HG03439 (cell line): Measurements from ENCODE around the gene DNASE1L2.

Source experiments
- ATAC-seq: cut with Tn5 transposase; IDR thresholded peaks from one replicate; pipeline ENCODE4 v1.9.1; 2021; ENCODE audit warnings: mild to moderate bottlenecking, moderate library complexity; ENCODE audit not compliant: unreplicated experiment

Gene DNASE1L2

DNA sequence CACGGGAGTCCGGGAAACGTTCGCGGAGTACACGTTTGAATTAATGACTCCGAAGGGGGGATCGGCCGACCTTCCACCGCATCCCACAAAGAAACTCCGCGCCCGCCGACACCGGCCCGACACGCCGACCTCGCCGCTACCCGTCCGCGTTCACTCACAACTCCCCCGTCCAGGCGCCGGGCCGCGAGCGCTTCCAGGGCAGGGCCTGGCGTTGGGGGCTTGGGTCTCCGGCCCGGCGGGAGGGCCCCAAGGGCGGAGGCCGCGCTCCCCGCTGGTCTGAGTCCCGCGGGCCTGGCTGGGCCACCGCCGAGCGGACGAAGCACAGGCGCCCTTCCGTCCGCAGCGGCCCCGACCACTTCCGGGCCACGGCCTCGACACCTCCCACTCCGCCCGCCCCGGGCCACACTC is 31.3 kb downstream of the DNASE1L2 start:
- ATAC-seq, result peak; percentile 51

DNA sequence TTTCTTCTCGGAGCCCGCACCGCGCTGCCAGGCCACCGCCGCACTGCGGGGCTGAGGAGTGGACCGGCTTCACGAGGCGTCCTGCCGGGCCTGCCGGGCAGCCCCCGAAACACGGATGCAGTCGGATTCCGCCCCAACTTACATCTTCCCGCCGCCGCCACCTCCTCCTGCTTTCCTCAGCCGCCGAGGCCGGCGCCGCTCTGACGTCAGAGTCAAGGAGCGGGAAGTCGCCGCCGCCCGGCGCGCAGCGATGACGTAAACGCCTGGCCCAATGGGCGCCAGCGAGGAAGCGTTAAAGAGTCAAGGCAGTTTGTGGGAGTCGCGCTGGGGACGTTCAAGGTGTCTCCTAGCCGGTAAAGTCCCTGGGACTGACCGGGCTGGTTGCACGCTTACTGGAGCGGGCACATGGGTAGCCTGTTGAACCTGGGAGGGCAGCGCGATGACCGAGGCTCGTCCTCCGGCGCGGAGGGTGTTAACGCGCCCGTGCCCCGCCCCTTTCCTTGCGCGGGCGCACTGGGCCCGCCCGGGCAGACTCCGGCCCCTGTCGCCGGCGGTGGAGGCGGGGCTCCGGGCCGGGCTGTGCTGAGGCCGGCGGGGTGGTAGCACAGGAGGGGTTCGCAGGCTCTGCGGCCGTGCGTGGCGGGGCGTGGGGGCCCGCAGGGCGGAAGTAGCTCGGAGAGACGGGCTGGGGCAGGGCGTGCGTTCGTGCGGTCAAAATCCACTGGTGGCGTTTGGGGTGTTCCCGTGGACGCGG is 31.8 kb downstream of the DNASE1L2 start, which contains the start of gene RNPS1:
TSS of gene RNPS1 (minus strand) at position 214 of the 754 bp plus-strand sequence. CDS start 3,483 bp downstream, outside the sequence.
- ATAC-seq, result peak; percentile 74

DNA sequence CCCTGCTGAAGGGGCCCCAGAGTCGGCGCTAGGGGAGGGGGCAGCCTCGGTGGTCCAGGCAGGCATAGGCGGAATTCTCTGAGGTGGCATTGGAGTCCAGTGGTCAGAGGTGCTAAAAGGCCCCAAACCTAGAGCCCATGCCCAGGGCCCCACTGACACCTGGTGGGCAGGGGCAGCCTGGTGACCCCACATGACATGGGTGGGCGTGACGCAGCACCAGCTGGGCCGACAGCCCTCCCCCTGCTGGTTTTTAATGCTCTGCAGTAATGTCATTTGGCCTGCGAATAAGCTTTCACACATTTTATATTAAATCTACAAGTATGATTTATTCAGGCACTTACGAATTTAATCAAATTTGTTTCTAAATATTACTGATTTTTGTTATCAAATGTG is 33.8 kb downstream of the DNASE1L2 start:
- ATAC-seq, result no peak

DNA sequence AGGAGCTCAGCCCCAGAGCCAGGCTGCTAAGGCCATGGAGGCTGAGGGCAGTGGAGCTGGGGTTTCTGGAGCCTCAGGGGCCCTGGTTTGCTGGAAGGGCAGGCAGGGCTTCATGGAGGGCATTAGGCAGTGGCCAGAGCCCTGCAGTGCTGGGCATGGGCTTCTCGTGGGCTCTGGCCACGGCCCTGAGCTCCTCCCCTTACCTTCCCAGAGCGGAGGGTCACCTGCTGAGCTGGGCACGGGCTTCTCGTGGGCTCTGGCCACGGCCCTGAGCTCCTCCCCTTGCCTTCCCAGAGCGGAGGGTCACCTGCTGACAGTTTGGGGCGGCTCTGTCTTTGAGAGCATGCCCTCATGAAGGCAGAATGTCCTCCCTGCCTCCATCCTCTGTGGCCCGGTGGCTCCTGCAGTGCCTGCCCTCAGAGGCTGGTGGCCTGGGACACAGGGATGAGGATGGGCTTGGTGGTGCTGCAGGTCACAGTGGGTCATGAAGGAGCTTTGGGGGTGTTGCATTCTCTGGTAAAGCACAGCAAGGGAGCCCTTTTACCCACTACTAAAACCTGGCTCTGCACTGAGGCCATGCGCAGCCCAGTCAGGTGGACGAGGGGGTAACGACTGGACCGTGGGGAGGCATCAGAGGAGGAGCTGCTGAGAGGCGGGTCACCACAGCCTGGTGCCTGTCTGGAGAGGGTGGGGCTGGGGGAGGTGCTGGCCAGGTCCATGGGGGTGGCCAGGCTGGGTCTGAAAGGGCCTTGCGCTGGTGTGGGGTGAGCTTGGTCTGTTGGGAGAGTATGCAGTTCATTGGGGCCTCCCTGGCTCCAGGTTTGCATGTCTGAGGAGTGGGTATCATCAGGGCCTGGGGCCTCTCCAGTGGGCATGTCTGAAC is 34.6 kb downstream of the DNASE1L2 start:
- no peak for ATAC-seq

DNA sequence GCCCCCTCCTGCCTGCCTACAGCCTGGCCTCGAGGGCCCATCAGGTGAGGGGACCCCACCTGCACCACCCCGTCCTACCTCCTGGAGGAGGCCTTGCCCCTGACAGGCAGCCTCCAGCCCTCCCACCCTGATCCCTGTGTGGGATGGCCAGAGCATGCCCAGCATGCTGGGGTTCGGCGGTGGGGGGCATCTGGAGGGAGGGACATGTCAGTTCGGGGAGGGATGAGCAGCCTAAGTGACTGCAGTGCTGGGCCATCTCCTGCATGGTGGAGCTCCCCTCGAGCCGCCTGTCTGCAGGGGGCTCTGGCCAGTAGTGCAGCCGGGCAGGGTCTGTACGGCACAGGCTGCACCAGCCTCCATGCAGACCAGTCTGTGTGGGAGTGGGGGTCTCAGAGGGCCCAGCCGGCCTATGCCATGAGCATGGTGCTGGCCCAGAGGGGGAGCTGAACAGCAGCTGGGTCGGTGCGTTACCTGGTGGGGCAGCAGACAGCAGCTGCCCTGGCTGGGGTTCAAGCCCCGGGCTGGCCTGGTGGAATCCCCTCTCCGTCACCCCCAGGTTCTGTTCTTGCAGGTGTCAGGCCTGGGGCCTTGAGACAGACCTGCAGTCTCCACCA is 35.7 kb downstream of the DNASE1L2 start:
- ATAC-seq, result no peak

DNA sequence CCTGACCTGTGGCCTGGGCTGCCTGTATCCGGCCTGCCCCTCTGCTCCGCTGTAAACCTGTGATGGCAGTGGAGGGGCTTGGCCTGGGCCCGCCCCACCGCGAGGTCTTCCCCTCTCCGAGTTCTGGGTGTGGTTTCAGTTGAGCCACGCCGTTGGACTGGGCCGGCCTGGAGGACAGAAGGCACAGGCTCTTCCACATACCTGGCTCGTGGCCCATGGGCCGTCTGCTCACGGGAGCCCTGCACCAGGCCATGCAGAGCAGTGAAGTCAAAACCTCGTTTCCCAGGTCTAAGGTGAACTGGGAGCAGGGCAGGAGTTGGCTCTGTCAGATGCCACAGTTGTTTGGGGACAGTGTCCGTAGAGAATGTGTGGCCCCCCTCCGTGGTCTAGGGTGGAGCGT is 37.2 kb downstream of the DNASE1L2 start:
- no peak for ATAC-seq

DNA sequence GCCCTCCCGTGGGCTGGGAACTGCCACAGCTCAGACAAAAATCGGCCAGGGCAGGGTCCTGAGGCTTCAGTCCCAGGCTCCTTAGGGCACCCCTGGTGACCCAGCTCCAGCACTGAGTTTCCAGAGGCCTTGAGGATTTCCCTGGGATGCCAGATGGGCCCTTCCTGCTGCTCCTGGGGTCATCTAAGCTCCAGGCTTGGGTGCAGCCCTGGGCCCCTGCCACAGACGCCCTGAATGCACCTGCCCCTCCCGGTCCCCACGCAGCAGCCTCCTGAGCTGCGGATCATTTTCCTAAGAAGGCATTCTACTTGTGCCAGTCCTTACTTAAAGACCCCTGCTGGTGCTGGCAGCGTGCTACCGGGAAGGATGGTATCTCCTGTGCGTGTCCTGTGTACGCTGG is 37.7 kb downstream of the DNASE1L2 start:
- no peak for ATAC-seq

DNA sequence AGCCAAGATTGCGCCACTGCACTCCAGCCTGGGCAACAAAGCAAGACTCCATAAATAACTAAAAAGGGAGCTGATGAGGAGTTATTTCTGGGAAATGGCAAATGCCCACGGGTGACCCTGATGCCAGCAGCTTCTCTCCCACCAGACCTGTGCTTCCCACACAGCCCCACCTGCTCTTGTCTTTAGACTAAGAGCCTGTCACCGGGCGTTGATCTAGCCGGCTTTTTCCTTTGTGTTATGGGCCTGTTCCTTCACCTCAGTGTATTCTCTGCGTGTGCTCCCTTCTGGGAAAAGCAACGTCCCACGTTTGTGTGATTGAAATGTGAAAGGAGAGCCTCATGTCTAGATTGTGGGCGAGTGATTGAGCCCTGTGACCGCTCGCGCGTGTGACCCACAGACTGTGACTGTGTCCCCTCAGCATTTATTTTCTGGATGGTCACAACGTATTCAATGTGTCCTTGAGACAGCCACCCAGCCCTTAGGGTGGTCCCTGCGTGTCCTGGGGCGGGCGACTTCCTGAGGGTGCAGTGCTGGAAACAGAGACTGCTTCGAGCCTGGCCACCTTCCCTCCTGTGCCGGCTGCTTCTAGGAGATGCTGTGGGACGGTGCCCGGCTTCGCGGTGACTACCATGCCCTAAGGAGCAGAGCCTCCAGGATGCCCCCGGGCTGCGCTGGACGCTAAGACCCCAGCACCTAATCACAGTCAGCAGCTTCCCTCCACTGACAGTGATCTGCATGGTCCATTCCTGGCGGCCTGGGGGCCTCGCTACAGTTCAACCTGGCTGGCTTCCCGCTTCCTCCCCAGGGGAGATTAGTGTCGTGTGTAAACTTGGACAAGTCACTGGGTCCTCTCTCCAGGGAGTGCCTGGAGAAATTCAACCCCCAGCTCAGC is 39.5 kb downstream of the DNASE1L2 start:
- no peak for ATAC-seq

DNA sequence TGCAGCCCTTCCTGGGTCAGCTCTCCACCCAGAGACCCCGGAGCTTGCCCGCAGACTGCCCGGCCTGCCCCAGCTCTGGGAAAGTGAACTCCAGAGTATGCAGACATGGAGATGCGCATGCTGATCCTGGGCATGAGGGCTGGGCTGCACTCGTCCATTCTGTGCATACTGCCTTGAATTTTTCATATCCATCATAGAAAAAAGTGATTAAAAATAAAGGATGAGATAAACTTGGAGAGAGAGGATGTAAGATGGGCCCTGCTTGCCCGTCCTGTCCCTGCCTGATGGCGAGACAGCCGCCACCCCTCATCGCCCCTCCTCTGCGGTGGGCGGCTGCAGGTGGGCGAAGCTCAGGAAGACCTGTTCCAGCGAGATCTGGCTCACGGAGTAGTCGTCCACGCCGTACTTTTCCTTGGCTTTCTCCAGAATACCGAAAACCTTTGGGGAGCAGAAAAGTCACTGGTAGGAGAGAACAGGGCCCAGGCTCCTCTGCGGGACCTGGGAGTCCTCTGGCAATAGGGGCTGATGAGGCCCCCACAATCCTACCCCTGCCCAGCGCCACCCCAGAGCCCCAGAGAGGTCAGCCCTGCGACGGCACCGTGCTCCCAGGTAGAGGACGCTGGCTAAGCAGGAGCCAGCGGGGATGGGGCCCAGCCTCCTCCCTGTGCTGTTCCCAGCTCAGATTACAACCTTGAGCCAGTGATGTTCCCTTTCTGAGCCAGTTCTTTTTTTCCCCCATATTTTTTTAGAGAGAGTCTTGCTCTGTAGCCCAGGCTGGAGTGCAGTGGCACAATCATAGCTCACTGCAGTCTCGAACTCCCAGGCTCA is 40.3 kb downstream of the DNASE1L2 start:
- no peak for ATAC-seq

DNA sequence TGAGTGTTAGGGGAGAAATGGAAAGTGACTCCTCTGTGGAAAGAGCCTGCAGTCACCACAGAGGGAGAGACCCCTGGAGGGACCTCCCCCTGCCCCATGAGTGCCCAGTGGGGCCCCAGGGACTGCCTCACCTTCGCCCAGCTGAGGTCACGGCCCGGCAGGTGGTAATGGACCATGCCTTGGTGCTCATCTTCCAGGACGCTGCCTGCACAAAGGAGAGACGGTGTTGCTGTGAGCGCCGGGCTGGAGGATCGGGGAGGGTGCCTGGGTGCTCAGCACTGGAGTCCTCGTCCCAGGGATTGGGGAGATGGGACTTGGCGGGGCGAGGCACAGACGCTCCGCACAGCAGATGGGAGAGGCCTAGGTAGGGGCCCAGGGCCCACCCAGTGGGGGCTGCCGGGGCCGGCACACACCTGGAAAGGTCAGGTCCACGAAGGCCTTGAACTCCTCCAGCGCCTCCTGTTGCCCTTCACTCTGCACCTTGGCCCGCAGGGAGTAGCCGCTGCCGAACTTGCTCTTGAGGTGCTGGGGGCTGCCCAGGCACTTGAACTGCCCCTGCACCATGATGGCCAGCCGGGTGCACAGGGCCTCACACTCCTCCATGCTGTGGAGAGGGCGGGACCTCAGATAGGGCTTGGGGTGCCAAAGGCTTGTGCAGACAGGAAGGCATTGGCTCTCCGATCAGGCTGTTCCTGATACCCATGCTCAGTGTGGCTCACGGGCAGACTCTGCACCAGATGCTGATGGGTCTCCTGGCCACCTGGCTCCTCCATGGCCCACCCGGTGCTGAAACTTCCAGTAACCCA is 41.4 kb downstream of the DNASE1L2 start:
- ATAC-seq, result no peak

DNA sequence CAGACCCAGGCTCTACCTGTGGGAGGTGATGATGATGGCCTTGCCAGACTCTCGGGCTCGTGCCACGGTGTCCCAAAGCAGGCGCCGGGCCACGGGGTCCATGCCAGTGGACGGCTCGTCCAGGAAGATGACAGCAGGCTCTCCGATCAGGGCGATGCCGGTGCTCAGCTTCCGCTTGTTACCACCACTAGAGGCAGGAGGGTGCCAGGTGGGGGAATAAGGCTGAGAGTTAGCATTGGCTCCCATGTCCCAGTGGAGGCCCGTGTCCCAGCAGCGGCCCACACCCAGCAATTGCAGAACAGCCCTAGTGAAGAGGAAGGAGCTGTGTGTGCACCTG is 42.0 kb downstream of the DNASE1L2 start:
- ATAC-seq, result no peak

DNA sequence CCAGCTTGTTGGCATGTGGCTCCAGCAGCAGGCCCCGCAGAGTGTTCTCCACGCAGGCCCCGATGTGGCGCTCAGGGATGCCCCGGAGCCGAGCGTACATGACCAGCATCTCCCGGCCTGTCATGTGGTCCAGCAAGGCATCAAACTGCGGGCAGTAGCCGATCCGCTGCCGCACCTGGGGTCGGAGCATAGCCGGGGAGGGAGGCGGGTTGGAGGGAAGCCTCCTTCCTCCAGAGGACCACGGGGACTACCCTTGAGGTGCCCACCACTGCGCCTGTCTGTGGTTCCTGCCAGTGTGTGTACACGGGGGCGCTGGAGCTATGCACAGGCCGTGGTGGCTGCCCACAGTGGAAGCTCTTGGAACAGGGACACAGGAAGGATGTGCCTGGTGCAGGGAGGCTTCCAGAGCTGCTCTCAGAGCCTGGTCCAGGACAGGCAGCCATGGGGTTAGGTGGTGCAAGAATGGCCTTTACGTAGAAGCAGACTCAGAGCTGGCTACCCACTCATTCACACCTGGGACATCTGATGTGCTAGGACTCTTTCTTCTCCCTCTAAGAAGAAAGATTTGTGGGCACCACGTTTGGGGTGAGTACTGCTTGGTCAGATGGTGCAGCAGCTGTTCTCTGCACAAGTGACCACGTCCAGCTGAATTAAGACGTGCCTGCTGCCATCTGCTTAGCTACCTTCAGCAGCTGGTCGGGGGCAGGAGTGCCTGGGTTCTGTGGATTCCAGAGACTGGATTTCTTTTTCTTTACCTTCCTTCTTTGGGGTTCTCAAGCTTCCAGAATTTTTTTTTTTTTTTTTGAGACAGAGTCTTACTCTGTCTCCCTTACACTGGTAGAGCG is 42.9 kb downstream of the DNASE1L2 start:
- ATAC-seq, result no peak

DNA sequence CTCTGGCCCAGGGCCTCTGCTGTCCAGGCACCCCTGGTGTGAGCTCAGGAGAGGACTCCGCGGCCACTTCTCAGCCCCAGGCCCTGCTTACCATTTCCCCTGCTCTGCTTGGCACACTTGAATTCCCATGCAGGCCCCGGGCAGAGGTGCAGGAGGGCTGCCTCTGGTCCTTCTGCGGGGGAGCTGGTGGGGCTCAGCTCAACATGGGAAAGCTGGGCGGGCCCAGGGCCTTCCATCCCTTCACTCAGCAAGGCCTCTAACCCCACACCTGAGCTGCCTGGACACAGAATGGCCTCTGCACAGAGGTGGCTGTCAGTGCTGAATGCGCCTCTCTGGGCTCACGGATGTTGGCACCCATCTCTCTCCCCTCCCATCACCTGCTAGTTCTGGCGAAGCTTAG is 44.2 kb downstream of the DNASE1L2 start:
- ATAC-seq, result no peak

DNA sequence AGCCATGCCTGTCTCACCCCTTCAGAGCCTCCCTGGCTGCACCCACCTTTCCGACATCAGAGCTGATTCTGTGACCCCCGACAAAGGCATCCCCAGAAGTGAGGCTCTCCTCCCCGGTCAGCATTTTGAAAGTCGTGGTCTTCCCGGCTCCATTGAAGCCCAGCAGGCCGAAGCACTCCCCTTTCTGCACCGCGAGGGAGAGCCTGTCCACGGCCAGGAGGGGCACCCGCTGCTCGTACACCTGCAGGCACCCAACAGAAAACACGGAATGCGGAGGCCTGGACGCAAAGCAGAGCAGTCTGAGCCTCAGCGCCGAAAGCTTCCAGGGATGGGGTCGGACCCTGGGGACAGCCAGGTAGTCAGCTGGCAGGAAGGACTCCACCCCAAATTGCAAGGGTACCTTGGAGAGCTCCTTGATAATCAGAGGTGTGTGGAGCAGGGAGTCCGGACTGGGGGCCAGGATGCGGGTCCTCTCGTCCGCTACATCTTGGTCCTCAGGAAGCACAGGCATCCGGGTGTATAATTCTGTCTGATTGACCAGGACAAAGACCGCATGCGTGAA is 44.8 kb downstream of the DNASE1L2 start:
- no peak for ATAC-seq

DNA sequence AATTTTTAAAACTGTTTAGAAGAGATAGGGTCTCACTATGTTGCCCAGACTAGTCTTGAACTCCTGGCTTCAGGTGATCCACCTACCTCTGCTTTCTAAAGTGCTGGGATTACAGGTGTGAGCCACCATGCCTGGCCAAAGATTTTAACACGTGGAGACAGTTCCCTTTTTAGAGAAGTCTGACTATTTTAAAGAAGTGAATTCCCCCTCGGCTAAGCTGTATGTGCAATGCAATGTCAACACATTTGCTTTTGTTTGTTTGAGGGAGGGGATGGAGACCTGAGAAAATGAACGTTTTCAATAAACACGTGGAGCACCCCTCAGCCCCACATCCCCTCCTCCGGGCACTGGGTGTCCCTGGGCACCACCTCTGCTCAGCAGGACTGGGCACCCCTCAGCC is 46.0 kb downstream of the DNASE1L2 start:
- no peak for ATAC-seq

DNA sequence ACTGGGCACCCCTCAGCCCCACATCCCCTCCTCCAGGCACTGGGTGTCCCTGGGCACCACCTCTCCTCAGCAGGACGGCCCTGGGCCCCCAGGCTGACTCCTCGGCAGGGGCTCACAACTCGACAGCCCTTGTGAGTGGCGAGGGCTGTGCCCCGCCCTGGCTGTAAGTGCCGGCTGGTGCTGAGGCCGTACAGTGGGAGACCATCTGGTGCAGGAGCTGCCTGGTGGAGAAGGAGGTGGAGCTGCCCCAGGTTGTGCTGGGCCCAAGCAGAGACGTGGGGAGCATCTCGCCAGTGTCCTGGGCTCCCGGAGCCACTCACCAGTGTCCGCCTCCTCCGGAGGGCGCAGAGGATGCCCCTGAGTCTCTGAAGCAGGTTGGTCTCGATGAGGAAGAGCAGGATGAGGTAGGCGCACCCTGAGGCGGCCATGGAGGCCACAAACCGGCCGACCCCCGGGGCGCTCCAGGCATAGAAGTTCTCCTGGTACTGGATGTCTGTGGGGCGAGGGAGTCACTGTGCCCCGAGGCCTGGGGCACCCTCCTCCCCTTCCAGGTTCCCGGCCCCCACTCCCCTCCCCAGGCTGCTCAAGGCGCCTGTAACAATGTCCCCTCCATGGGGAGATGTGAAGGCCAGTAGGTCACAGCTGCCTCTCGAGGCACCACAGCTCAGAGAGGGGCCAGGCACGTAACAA is 46.8 kb downstream of the DNASE1L2 start:
- ATAC-seq, result no peak
